Keratinocyte (primary cell): Measurements from ENCODE around the gene ANKS1A. TPM values are rescaled to one million over a fixed set of nuclear protein-coding genes. Genes with fewer than 3 reads are reported as not detected.
A peak's percentile ranks its signal among the peaks of the same experiment; 100 is the strongest.

Experiments used
- DNase-seq: peaks from one replicate; pipeline ENCODE4 v3.0.0-alpha.2; 2011; ENCODE audit warnings: low read depth, missing footprints, low spot score
- FAIRE-seq: peaks from 2 replicates; lab custom pipeline; 2011; peaks lifted over from hg19 to GRCh38; lab: Jason Lieb, UNC
- H2AFZ ChIP-seq: 2 replicates; pipeline ENCODE4 v1.6.0; 2012; ENCODE audit warnings: low read length, control low read depth, inconsistent platforms; ENCODE audit not compliant: control insufficient read depth
- H3K27ac ChIP-seq: 2 replicates; pipeline ENCODE4 v1.5.1; 2011; ENCODE audit warnings: low read length; ENCODE audit not compliant: control insufficient read depth, insufficient read depth
- H3K27me3 ChIP-seq: 3 replicates; pipeline ENCODE4 v1.6.0; 2011; ENCODE audit warnings: low read length; ENCODE audit not compliant: control insufficient read depth, insufficient read depth; ENCODE audit errors: extremely low read depth
- H3K36me3 ChIP-seq, 2 experiments: 2 replicates in 1 of 2; 3 replicates in 1 of 2; pipeline ENCODE4 v1.5.1; 2011; ENCODE audit warnings: low read length in 2 of 2, mild to moderate bottlenecking in 1 of 2; ENCODE audit not compliant: control insufficient read depth in 2 of 2, insufficient read depth in 2 of 2; ENCODE audit errors: extremely low read depth in 1 of 2
- H3K4me1 ChIP-seq: 3 replicates; pipeline ENCODE4 v1.5.1; 2011; ENCODE audit warnings: low read length; ENCODE audit not compliant: control insufficient read depth, insufficient read depth; ENCODE audit errors: extremely low read depth
- H3K4me2 ChIP-seq: 3 replicates; pipeline ENCODE4 v1.6.0; 2011; ENCODE audit warnings: low read depth, low read length; ENCODE audit not compliant: control insufficient read depth, insufficient read depth; ENCODE audit errors: extremely low read depth
- H3K4me3 ChIP-seq, 3 experiments: fragments of 200-600 bp in 1 of 3; sonication (generic) in 1 of 3; 2 replicates in 2 of 3; 3 replicates in 1 of 3; pipeline ENCODE4 v1.5.1; 2011 to 2016; ENCODE audit warnings: low read length in 3 of 3, mild to moderate bottlenecking in 3 of 3, control low read depth in 2 of 3, inconsistent platforms in 1 of 3, low read depth in 1 of 3, mixed read lengths in 1 of 3, mixed run types in 1 of 3, moderate library complexity in 1 of 3; ENCODE audit not compliant: control insufficient read depth in 2 of 3, insufficient read depth in 2 of 3; ENCODE audit errors: extremely low read depth in 1 of 3
- H3K79me2 ChIP-seq: 2 replicates; pipeline ENCODE4 v1.6.0; 2012; ENCODE audit warnings: low read length; ENCODE audit not compliant: control insufficient read depth, insufficient read depth
- H3K9ac ChIP-seq: 3 replicates; pipeline ENCODE4 v1.6.0; 2011; ENCODE audit warnings: low read length; ENCODE audit not compliant: control insufficient read depth, insufficient read depth; ENCODE audit errors: extremely low read depth
- H3K9me1 ChIP-seq: 3 replicates; pipeline ENCODE4 v1.6.0; 2011; ENCODE audit warnings: low read length; ENCODE audit not compliant: control insufficient read depth, insufficient read depth; ENCODE audit errors: extremely low read depth
- H3K9me3 ChIP-seq: 2 replicates; pipeline ENCODE4 v1.5.1; 2012; ENCODE audit warnings: low read depth, low read length; ENCODE audit not compliant: control insufficient read depth
- H4K20me1 ChIP-seq: 3 replicates; pipeline ENCODE4 v1.6.0; 2011; ENCODE audit warnings: low read length; ENCODE audit not compliant: control insufficient read depth, insufficient read depth; ENCODE audit errors: extremely low read depth
- EZH2 ChIP-seq: IDR thresholded peaks from one replicate; pipeline ENCODE4 v1.6.1; 2012; ENCODE audit warnings: inconsistent platforms, mild to moderate bottlenecking, low read length, moderate library complexity
- dilution Hi-C: fragments of 300-500 bp; cut with MboI; formaldehyde crosslinking; loops from one replicate; pipeline ENCODE4 v1.7.0; 2020; ENCODE audit warnings: low sequenced_read_pairs; ENCODE audit not compliant: extremely low pct_ligation_motif_present
- polyA plus RNA-seq, 5 experiments: library from polyadenylated mRNA; depleted of rRNA in 3 of 5; stranded (reverse) in 3 of 5; stranded (forward) in 1 of 5; unstranded in 1 of 5; fragments of >200 nt; gene quantifications; 1 replicate in 1 of 5; 2 replicates in 3 of 5; 3 replicates in 1 of 5; pipeline versions ENCODE4 v1.2.1 to v1.2.3, GENCODE V29; 2011 to 2012; ENCODE audit warnings: missing spikeins in 2 of 5, low read depth in 1 of 5, low replicate concordance in 1 of 5
- TF ChIP-seq, protein P1 (sequence below), 3 experiments: IDR thresholded peaks in 1 of 3; conservative IDR thresholded peaks in 1 of 3; optimal IDR thresholded peaks in 1 of 3; 2 replicates in 2 of 3; 3 replicates in 1 of 3; pipeline versions ENCODE3 to v1.5.1; 2011; ENCODE audit warnings: low read length in 3 of 3, mild to moderate bottlenecking in 3 of 3, moderate library complexity in 2 of 3, control low read depth in 1 of 3, inconsistent platforms in 1 of 3; ENCODE audit not compliant: insufficient read depth in 2 of 3; ENCODE audit errors: extremely low read depth in 1 of 3

The ANKS1A gene
- polyA plus RNA-seq, 1 donor (not counting 4 experiments of a cell fraction or from before 2014, with no cell fraction given), result 8.6 TPM

DNA sequence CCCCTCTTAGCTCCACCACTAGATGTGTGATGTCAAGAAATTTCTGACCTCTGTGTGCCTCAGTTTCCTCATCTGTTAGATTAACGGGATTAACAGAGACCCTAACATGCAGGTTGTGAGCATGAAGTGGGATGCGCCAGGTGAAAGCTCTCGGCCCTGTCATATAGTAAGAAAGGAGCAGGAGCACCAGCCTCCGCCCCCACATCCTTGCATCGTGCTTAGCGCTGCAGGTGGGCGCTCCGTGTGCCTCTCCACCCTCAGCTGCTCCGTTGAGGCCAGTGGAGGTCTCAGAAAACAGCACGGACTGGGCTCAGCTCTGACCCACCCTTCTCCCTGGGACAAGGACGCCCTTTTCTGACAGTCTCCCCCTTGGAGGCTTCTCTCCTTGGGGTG, 188.7 kb downstream of the ANKS1A start:
- Histone ChIP-seq H3K4me3 (no peak overlapping the region), H3K9me1 (peaks cover 2% of the 10 kb centered on the region), H3K79me2 (no peaks in the 10 kb centered on the region), H3K9ac (peak overlapping the region; percentile 13), H2AFZ (no peak overlapping the region), H3K4me2 (peak overlapping the region; percentile 63), H3K4me1 (peaks cover 49% of the 10 kb centered on the region), H3K9me3 (no peaks in the 10 kb centered on the region), H3K36me3 (peaks cover 2 to 4% of the 10 kb centered on the region in 2 experiments), H3K27me3 (no peaks in the 10 kb centered on the region), H3K27ac (peak overlapping the region; percentile 35), H4K20me1 (no peaks in the 10 kb centered on the region)
- dilution Hi-C loops, result no loop called here
- DNase-seq (no peak), FAIRE-seq (no peak)
- TF ChIP-seq, protein P1, sequence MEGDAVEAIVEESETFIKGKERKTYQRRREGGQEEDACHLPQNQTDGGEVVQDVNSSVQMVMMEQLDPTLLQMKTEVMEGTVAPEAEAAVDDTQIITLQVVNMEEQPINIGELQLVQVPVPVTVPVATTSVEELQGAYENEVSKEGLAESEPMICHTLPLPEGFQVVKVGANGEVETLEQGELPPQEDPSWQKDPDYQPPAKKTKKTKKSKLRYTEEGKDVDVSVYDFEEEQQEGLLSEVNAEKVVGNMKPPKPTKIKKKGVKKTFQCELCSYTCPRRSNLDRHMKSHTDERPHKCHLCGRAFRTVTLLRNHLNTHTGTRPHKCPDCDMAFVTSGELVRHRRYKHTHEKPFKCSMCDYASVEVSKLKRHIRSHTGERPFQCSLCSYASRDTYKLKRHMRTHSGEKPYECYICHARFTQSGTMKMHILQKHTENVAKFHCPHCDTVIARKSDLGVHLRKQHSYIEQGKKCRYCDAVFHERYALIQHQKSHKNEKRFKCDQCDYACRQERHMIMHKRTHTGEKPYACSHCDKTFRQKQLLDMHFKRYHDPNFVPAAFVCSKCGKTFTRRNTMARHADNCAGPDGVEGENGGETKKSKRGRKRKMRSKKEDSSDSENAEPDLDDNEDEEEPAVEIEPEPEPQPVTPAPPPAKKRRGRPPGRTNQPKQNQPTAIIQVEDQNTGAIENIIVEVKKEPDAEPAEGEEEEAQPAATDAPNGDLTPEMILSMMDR (optimal IDR thresholded peaks at IDR 0.05 in 1 of 3, IDR thresholded peaks at IDR 0.05 in 1 of 3, conservative IDR thresholded peaks at IDR 0.05 in 1 of 3; ENCODE audit: extremely low read depth in 1 of 3, insufficient read depth in 2 of 3, low read length in 3 of 3), result no peak
- TF ChIP-seq EZH2, result no peak

DNA sequence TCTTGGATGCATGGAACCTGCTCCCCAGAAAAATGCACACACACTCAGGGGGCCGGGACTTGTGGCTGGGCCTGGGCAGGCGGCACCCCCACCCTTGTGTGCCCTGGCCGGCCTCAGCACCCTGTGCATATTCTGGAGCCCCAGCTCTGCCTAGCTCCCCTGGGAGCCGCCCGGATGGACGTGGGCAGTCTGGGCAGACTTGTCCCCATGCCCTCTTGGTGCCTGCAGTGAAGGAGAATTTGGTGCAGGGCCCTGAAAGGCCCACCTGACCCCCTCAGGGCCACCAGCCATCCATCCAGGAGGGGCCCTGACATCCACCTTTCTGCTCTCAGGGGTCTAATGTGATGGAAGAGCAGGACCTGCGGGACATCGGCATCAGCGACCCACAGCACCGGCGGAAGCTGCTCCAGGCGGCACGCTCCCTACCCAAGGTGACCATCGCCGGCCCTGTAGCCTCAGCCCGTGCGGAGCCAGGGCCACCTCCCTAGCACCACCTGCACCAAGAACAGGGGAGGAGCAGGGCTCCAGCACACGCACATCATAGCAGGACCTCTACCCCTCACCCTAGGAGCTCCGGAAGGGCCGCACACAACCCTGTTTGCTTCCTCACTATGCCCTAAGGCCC, 189.3 kb downstream of the ANKS1A start:
- TF ChIP-seq, protein P1 (optimal IDR thresholded peaks at IDR 0.05 in 1 of 3, IDR thresholded peaks at IDR 0.05 in 1 of 3, conservative IDR thresholded peaks at IDR 0.05 in 1 of 3; ENCODE audit: extremely low read depth in 1 of 3, insufficient read depth in 2 of 3, low read length in 3 of 3), result no peak
- no peak overlapping the region for H3K4me3 ChIP-seq
- H3K4me1 ChIP-seq, result peaks cover 49% of the 10 kb centered on the region
- no peaks in the 10 kb centered on the region for H4K20me1 ChIP-seq
- no peaks in the 10 kb centered on the region for H3K27me3 ChIP-seq
- peaks cover 3 to 4% of the 10 kb centered on the region in 2 experiments for H3K36me3 ChIP-seq
- dilution Hi-C loops, result no loop called here
- H3K9ac ChIP-seq, result no peak overlapping the region
- no peak overlapping the region for H3K4me2 ChIP-seq
- peaks cover 2% of the 10 kb centered on the region for H3K9me1 ChIP-seq
- H3K27ac ChIP-seq, result no peak overlapping the region
- H3K9me3 ChIP-seq, result no peaks in the 10 kb centered on the region
- DNase-seq, result no peak
- FAIRE-seq, result no peak
- H2AFZ ChIP-seq, result no peak overlapping the region
- H3K79me2 ChIP-seq, result no peaks in the 10 kb centered on the region
